Melanocyte of skin (primary cell): ENCODE results near the gene OSBP2. TPM values are rescaled to one million over a fixed set of nuclear protein-coding genes. Genes with fewer than 3 reads are reported as not detected.

ENCODE experiments used
- small RNA-seq, 2 donors: library from RNA; depleted of rRNA; stranded (forward); fragments of <200 nt; gene quantifications; one replicate each; pipeline ENCODE3, GENCODE V24; 2012
- total RNA-seq, 2 donors: library from RNA; depleted of rRNA; stranded (reverse); fragments of >200 nt; gene quantifications; 2 replicates each; pipeline ENCODE4 v1.2.3, GENCODE V29; 2012

Gene OSBP2, protein sequence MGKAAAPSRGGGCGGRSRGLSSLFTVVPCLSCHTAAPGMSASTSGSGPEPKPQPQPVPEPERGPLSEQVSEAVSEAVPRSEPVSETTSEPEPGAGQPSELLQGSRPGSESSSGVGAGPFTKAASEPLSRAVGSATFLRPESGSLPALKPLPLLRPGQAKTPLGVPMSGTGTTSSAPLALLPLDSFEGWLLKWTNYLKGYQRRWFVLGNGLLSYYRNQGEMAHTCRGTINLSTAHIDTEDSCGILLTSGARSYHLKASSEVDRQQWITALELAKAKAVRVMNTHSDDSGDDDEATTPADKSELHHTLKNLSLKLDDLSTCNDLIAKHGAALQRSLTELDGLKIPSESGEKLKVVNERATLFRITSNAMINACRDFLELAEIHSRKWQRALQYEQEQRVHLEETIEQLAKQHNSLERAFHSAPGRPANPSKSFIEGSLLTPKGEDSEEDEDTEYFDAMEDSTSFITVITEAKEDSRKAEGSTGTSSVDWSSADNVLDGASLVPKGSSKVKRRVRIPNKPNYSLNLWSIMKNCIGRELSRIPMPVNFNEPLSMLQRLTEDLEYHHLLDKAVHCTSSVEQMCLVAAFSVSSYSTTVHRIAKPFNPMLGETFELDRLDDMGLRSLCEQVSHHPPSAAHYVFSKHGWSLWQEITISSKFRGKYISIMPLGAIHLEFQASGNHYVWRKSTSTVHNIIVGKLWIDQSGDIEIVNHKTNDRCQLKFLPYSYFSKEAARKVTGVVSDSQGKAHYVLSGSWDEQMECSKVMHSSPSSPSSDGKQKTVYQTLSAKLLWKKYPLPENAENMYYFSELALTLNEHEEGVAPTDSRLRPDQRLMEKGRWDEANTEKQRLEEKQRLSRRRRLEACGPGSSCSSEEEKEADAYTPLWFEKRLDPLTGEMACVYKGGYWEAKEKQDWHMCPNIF
- total RNA-seq: 1 to 10 TPM; 2.4 to 2.7 TPM

DNA sequence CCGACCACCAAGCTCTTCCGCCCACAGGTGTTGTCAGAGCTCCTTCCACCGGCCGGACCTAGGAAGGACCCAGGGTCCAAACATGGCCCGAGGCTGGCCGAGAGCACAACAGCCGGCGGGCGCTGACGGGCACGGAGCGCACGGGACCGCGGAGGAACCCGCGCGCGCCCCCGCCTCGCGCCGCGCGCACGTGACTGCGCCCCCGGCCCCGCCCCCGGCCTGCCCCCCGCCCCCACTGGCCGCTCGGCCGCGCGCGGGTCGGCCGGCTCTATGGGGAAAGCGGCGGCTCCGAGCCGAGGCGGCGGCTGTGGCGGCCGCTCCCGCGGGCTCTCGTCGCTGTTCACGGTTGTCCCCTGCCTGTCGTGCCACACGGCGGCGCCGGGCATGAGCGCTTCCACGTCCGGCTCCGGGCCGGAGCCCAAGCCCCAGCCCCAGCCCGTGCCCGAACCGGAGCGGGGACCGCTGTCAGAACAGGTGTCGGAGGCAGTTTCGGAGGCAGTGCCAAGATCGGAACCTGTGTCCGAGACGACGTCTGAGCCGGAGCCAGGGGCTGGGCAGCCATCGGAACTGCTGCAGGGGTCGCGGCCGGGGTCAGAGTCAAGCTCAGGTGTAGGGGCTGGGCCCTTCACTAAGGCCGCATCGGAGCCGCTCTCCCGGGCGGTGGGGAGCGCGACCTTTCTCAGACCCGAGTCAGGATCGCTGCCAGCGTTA is at the start of gene OSBP2:
Gene OSBP2, plus strand, starts transcription at position 235 of the 711 bp plus-strand sequence. Its CDS starts 36 bp downstream, at position 271.

DNA sequence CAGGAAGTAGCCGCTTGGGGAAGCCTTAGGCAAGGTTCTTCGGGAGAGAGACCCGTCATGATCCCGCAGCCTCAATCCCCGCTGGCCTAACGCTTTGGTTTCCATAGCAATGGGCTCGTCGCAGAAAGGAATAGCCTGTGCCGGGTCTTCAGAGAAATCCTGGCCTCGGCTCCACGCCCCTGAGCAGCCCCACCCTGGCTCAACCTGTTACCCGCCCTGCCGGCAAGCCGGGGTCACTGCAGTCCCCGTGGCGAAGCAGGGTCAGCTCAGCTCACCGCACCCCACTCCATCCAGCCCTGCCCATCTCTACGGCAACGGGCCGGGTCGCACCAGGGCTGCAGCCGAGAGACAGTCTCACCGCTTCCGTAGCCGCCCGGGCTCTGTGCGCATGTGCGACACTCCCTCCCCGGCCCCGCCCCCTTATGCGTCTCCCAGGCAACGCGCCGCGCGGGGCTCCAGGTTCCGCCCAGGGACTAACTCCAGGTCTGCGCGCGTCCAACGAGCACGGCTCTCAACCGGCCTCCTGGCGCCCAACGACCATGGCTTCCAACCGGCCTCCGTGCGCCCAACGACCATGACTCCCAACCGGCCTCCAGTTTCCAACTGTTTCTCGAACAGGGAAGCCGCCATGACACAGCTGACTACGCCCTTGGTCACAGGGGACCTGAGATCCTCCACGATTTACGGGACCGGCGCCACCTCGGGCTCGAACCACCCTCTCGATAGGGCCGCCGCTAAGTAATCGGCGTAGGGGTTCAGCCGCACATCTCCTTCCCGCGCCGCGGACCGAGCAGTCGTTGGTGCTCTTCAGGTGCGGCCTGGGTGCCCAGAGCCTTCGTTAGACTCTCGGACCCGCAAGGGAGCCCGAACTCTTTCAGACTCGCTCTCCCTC is 26.9 kb upstream of the OSBP2 start, which contains the start of gene DUSP18:
Gene DUSP18, minus strand, starts transcription at position 382 of the 892 bp plus-strand sequence. CDS start 3,872 bp downstream, outside the sequence.

Small RNA genes within 50 kb of the gene (small RNA-seq; reads per million reads assigned to genes)
- gene MIR3200: 1.4 to 2.3 reads per million in 2 donors

Other genes starting within 250 kb of the OSBP2 start
- not detected for gene SEC14L3, start 222.9 kb upstream of the OSBP2 start, total RNA-seq
- under 1 TPM; under 0.01 to 0.33 TPM for gene SEC14L4, start 189.2 kb upstream of the OSBP2 start, total RNA-seq
- gene SEC14L6, start 148.1 kb upstream of the OSBP2 start, total RNA-seq: under 1 TPM in 1 of 2 donors, not detected in 1; 0.34 TPM
- under 1 TPM in 1 of 2 donors, not detected in 1; 0.34 TPM for gene GAL3ST1, start 120.2 kb upstream of the OSBP2 start, total RNA-seq
- 100 to 1,000 TPM in 1 of 2 donors, 10 to 100 TPM in 1; 53.0 to 117 TPM for gene PES1, start 103.0 kb upstream of the OSBP2 start, total RNA-seq
- gene TCN2, start 87.7 kb upstream of the OSBP2 start, total RNA-seq: 10 to 100 TPM; 17.0 to 23.4 TPM
- gene SLC35E4, start 59.1 kb upstream of the OSBP2 start, total RNA-seq: 1 to 10 TPM; 2.8 to 6.7 TPM
- gene DUSP18, start 27.0 kb upstream of the OSBP2 start, total RNA-seq: 1 to 10 TPM; 6.2 to 10.0 TPM